CD8-positive, alpha-beta memory T cell (primary cell): ENCODE measurements around the gene LRCH3. TPM values are rescaled to one million over a fixed set of nuclear protein-coding genes. Genes with fewer than 3 reads are reported as not detected.
"Not testable (repeated sequence)": the region's sequence is repeated elsewhere in the genome, so short reads cannot be mapped to it uniquely, and the experiment has no call there.

Experiments used
- CTCF ChIA-PET: fragments of 350-600 bp; sonication (Branson Sonifier 250); formaldehyde crosslinking; loops from one replicate; lab custom pipeline; 2021; ENCODE audit warnings: antibody characterized with exemption; lab: Charles Lee
- POLR2A ChIA-PET: fragments of 350-600 bp; sonication (Branson Sonifier 250); formaldehyde crosslinking; loops from one replicate; lab custom pipeline; 2021; ENCODE audit warnings: antibody characterized with exemption; lab: Charles Lee
- DNase-seq, 5 donors: peaks; one replicate each; pipeline versions ENCODE4 v3.0.0 to v3.0.0-alpha.2; 2020 to 2022; ENCODE audit warnings: mixed read lengths in 1 of 5
- H3K27ac ChIP-seq: one replicate; pipeline ENCODE4 v1.7.0; 2013; ENCODE audit warnings: low read depth, mild to moderate bottlenecking, low read length, moderate library complexity
- H3K27me3 ChIP-seq: 2 replicates; pipeline ENCODE4 v1.7.0; 2013; ENCODE audit warnings: low read length, mild to moderate bottlenecking; ENCODE audit not compliant: insufficient read depth, poor library complexity, severe bottlenecking
- H3K36me3 ChIP-seq: 2 replicates; pipeline ENCODE4 v1.7.0; 2013; ENCODE audit warnings: mild to moderate bottlenecking, low read length, moderate library complexity; ENCODE audit not compliant: insufficient read depth
- H3K4me1 ChIP-seq: 2 replicates; pipeline ENCODE4 v1.7.0; 2013; ENCODE audit warnings: mild to moderate bottlenecking, low read length, moderate library complexity; ENCODE audit not compliant: insufficient read depth
- H3K4me3 ChIP-seq: 2 replicates; pipeline ENCODE4 v1.7.0; 2013; ENCODE audit warnings: mild to moderate bottlenecking, low read length
- H3K9me3 ChIP-seq: 2 replicates; pipeline ENCODE4 v1.7.0; 2013; ENCODE audit warnings: mild to moderate bottlenecking, low read length
- H3K27ac Mint-ChIP-seq, 8 donors: one replicate each; pipeline ENCODE4 v1.8.0; 2020 to 2021; ENCODE audit warnings: mixed read lengths in 8 of 8, mild to moderate bottlenecking in 6 of 8, inconsistent platforms in 3 of 8, moderate library complexity in 3 of 8
- H3K27me3 Mint-ChIP-seq, 2 donors: one replicate each; pipeline ENCODE4 v1.8.0; 2020 to 2021; ENCODE audit warnings: mixed read lengths in 2 of 2, mild to moderate bottlenecking in 1 of 2, moderate library complexity in 1 of 2
- H3K36me3 Mint-ChIP-seq, 3 donors: one replicate each; pipeline ENCODE4 v1.8.0; 2020 to 2021; ENCODE audit warnings: mixed read lengths in 3 of 3, inconsistent platforms in 1 of 3, mild to moderate bottlenecking in 1 of 3
- H3K4me1 Mint-ChIP-seq, 3 donors: one replicate each; pipeline ENCODE4 v1.8.0; 2020 to 2021; ENCODE audit warnings: mixed read lengths in 3 of 3, inconsistent platforms in 1 of 3, mild to moderate bottlenecking in 1 of 3
- H3K4me3 Mint-ChIP-seq, 7 donors: one replicate each; pipeline ENCODE4 v1.8.0; 2020 to 2021; ENCODE audit warnings: mixed read lengths in 7 of 7, mild to moderate bottlenecking in 6 of 7, moderate library complexity in 4 of 7, inconsistent platforms in 2 of 7
- H3K9me3 Mint-ChIP-seq, 5 donors: one replicate each; pipeline ENCODE4 v1.8.0; 2020 to 2022; ENCODE audit warnings: mixed read lengths in 5 of 5, mild to moderate bottlenecking in 3 of 5, moderate library complexity in 2 of 5, inconsistent platforms in 1 of 5
- polyA plus RNA-seq: library from polyadenylated mRNA; unstranded; fragments of 300-500 nt; fragmentation: Illumina TruSeq; gene quantifications from one replicate; pipeline ENCODE4 v1.2.3, GENCODE V29; 2021
- total RNA-seq, 2 experiments: library from RNA; stranded (reverse); gene quantifications; one replicate each; pipeline ENCODE4 v1.2.3, GENCODE V29; 2021

Gene LRCH3
- total and polyA plus RNA-seq, 3 experiments from 2014 or later: 26.5 to 56.3 (median 51.2) TPM

DNA sequence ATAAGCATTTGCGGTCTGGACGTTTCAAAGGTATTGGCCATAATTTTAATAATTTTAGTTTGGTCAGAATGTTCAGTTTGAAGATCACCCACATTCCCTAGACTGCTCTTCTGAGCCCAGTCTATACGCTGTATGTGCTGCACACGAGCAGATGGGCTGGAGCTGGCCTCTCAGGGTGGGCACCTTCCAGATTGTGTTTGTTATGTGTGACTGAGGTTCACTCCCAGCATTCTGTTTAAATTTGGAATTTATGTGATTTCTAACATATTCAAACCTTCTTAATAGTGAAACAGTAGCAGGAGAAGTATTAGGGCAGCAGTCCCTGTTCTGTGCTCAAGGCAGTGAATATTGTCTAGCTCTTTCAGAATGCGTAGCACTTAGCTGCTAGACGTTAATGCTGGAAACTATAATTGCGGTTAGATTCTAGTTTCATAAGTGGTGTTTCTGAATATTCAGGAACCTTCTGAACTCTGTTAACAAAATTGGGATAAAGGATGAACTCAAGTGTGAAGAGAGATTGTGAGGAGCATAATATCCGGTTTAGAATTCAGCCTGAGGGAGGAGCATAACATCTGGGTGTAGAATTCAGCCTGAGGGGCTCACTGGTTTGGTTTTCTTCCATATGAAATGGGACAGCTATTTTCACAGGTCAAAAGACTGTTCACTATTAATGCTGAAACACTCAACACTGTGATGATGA lies 90.4 kb downstream of the LRCH3 start:
- H3K4me1 Mint-ChIP-seq: peaks cover 6 to 13% (median 7%) of the 10 kb centered on the region in 3 donors
- POLR2A ChIA-PET: no interaction called here

DNA sequence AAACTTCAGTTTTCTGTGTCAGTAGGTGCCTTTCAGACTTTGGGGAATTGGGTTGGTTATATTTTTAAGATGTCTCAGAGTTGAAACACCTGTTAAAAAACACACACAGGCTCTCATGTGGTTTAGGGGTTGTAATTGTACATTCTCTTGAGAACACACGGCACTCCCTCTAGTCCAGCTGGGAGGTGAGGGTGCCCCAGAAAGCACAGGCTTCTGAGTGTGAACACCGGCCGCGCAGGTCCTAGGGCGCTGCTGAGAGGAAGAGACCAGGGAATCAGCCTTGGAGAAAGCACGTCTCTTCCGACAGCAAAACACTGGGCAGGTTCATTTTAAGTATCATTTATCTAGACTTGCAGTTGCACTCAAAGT lies 90.9 kb downstream of the LRCH3 start:
- H3K27me3 ChIP-seq: no peaks in the 10 kb centered on the region
- peaks cover 17% of the 10 kb centered on the region for H3K36me3 ChIP-seq
- no peak for DNase-seq
- no peak overlapping the region for H3K4me3 ChIP-seq
- no peak overlapping the region for H3K27ac ChIP-seq
- no peaks in the 10 kb centered on the region for H3K27me3 Mint-ChIP-seq
- H3K4me3 Mint-ChIP-seq: no peak overlapping the region
- ChIA-PET CTCF (no interaction called here), POLR2A (no interaction called here)
- peaks cover 0 to 70% (median 22%) of the 10 kb centered on the region in 3 donors for H3K36me3 Mint-ChIP-seq
- H3K9me3 ChIP-seq: no peaks in the 10 kb centered on the region
- H3K9me3 Mint-ChIP-seq: no peaks in the 10 kb centered on the region
- H3K27ac Mint-ChIP-seq: peak overlapping the region in 2 of 8 donors; percentile 18 to 36
- H3K4me1 ChIP-seq: no peaks in the 10 kb centered on the region
- peaks cover 6 to 13% (median 7%) of the 10 kb centered on the region in 3 donors for H3K4me1 Mint-ChIP-seq

More for the DNA sequence above, 90.4 kb downstream of the LRCH3 start:
- Histone ChIP-seq H3K27ac (no peak overlapping the region), H3K4me3 (no peak overlapping the region), H3K9me3 (no peaks in the 10 kb centered on the region), H3K4me1 (no peaks in the 10 kb centered on the region), H3K36me3 (peaks cover 17% of the 10 kb centered on the region), H3K27me3 (no peaks in the 10 kb centered on the region)
- Mint-ChIP-seq H3K4me3 (no peak overlapping the region), H3K27me3 (no peaks in the 10 kb centered on the region), H3K9me3 (no peaks in the 10 kb centered on the region), H3K27ac (peak overlapping the region in 4 of 8 donors; percentile 18 to 51 (median 43)), H3K36me3 (peaks cover 0 to 73% (median 22%) of the 10 kb centered on the region in 3 donors)
- DNase-seq: no peak
- CTCF ChIA-PET: no interaction called here

DNA sequence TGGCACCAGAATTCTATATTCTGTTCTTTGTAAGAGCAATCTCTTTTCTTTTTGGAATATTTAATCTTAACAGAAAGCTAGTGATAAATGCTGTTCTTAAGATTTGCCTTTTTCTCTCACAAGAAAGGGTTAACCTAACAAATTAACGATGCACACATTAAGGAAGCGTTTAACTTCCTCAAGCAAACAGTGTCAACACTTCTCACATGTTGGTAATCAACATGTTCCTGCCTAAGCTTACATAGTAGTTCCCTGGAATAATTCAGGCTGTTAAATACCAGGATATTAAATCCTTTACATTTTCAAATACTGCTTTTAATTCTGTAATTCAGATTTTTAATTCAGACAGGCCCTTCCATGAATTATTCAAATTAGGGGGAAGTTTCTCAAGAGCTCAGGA lies 91.5 kb downstream of the LRCH3 start:
- Mint-ChIP-seq H3K9me3 (no peaks in the 10 kb centered on the region), H3K4me3 (no peak overlapping the region), H3K4me1 (peaks cover 6 to 13% (median 7%) of the 10 kb centered on the region in 3 donors), H3K36me3 (peaks cover 0 to 67% (median 22%) of the 10 kb centered on the region in 3 donors), H3K27me3 (no peaks in the 10 kb centered on the region), H3K27ac (no peak overlapping the region)
- CTCF ChIA-PET: no interaction called here
- Histone ChIP-seq H3K27me3 (no peaks in the 10 kb centered on the region), H3K36me3 (peaks cover 17% of the 10 kb centered on the region), H3K4me3 (no peak overlapping the region), H3K4me1 (no peaks in the 10 kb centered on the region), H3K27ac (no peak overlapping the region), H3K9me3 (no peaks in the 10 kb centered on the region)
- no peak for DNase-seq
- POLR2A ChIA-PET: no interaction called here

DNA sequence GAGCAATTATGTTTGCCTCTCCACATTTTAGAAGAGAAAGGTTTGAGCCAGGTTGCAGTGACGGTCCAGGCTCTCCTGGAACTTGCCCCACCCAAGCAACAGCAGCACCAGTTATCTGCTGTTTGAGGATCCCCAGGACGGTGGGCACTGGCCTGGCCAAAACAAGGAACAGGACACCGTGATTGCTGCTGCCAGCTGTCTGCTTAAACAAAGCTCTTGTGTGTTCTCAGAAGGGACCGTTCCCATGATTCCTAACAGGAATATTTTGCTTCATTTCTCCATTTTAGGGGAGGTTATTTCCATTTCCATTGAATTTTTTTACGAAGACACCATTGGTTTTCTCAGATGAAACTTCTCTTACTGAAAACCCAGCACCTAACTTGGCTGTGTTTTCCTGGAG lies 92.5 kb downstream of the LRCH3 start:
- H3K4me1 ChIP-seq: no peaks in the 10 kb centered on the region
- POLR2A ChIA-PET: no interaction called here
- no peaks in the 10 kb centered on the region for H3K9me3 ChIP-seq
- H3K27me3 Mint-ChIP-seq: no peaks in the 10 kb centered on the region
- H3K27ac ChIP-seq: no peak overlapping the region
- no peak overlapping the region for H3K4me3 Mint-ChIP-seq
- no peaks in the 10 kb centered on the region for H3K27me3 ChIP-seq
- peaks cover 4 to 7% (median 6%) of the 10 kb centered on the region in 3 donors for H3K4me1 Mint-ChIP-seq
- H3K4me3 ChIP-seq: no peak overlapping the region
- DNase-seq: no peak
- H3K27ac Mint-ChIP-seq: peak overlapping the region in 2 of 8 donors; percentile 0 to 63
- peaks cover 9% of the 10 kb centered on the region for H3K36me3 ChIP-seq
- CTCF ChIA-PET: no interaction called here
- peaks cover 0 to 61% (median 20%) of the 10 kb centered on the region in 3 donors for H3K36me3 Mint-ChIP-seq
- H3K9me3 Mint-ChIP-seq: no peaks in the 10 kb centered on the region

DNA sequence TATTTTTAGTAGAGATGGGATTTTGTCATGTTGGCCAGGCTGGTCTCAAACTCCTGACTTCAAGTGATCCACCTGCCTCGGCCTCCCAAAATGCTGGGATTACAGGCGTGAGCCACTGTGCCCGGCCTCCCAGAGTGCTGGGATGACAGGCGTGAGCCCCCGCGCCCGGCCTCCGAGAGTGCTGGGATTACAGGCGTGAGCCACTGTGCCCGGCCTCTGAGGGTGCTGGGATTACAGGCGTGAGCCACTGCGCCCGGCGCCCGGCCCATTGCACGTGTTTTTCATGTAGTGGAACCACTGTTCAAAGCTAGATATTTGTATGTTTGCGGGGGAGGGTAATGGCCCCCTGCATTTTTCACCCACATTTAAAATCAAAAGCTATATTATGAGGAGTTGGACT lies 93.3 kb downstream of the LRCH3 start:
- H3K27ac Mint-ChIP-seq, DNase-seq, H3K36me3 ChIP-seq, H3K27me3 Mint-ChIP-seq, H3K9me3 ChIP-seq, H3K27me3 ChIP-seq, H3K9me3 Mint-ChIP-seq, H3K4me3 Mint-ChIP-seq, CTCF ChIA-PET, H3K4me1 Mint-ChIP-seq, H3K4me3 ChIP-seq, POLR2A ChIA-PET, H3K4me1 ChIP-seq, H3K27ac ChIP-seq: not testable (repeated sequence)
- H3K36me3 Mint-ChIP-seq: peaks cover 0 to 61% (median 22%) of the 10 kb centered on the region in 3 donors

DNA sequence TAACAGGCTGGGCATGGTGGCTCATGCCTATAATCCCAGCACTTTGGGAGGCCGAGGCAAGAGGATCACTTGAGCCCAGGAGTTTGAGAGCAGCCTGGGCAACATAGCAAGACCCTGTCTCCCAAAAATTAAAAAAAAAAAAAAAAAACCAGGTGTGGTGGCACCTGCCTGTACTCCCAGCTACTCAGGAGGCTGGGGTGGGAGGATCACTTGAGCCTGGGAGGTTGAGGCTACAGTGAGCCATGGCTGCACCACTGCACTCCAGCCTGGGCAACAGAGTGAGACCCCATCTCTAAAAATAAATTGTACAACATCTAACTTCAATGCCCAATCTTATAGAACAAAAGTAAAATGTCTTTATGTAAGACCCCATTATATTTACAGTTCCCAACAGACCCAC lies 95.0 kb downstream of the LRCH3 start:
- H3K27ac Mint-ChIP-seq, H3K4me3 Mint-ChIP-seq, H3K9me3 ChIP-seq, H3K4me1 Mint-ChIP-seq, H3K4me1 ChIP-seq, H3K27me3 Mint-ChIP-seq, H3K36me3 ChIP-seq, H3K27me3 ChIP-seq, H3K9me3 Mint-ChIP-seq, CTCF ChIA-PET, H3K27ac ChIP-seq, DNase-seq, H3K4me3 ChIP-seq: not testable (repeated sequence)
- peaks cover 0 to 58% (median 16%) of the 10 kb centered on the region in 3 donors for H3K36me3 Mint-ChIP-seq
- POLR2A ChIA-PET: interaction anchor here (0.7 kb wide), 1 partner anchor 86 kb away, joined by 11 read pairs; no protein-coding TSS in a partner anchor

DNA sequence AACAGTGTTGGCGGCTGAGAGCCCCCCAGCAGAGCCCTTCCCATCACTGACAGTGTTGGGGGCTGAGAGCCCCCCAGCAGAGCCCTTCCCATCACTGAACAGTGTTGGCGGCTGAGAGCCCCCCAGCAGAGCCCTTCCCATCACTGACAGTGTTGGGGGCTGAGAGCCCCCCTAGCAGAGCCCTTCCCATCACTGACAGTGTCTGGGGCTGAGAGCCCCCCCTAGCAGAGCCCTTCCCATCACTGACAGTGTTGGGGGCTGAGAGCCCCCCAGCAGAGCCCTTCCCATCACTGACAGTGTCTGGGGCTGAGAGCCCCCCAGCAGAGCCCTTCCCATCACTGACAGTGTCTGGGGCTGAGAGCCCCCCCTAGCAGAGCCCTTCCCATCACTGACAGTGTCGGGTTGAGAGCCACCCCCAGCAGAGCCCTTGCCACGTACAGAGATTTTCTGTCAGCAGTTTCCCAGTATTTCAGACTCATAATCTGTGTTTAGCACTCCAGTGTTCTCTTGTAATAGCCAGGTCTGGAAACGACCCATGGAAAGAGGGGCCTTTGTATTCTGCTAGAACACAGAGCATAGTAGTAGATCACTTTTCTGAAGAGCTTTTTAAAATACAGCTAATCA lies 96.5 kb downstream of the LRCH3 start:
- CTCF ChIA-PET: interaction anchor here (1.3 kb wide), 1 partner anchor 18 kb away, joined by 4 read pairs; no protein-coding TSS in a partner anchor
- H3K27me3 Mint-ChIP-seq, POLR2A ChIA-PET, H3K9me3 ChIP-seq, H3K36me3 ChIP-seq, H3K9me3 Mint-ChIP-seq, H3K27ac Mint-ChIP-seq, H3K4me1 ChIP-seq, H3K27me3 ChIP-seq, DNase-seq, H3K4me1 Mint-ChIP-seq, H3K4me3 ChIP-seq, H3K4me3 Mint-ChIP-seq, H3K27ac ChIP-seq: not testable (repeated sequence)
- H3K36me3 Mint-ChIP-seq: peaks cover 0 to 51% (median 13%) of the 10 kb centered on the region in 3 donors

DNA sequence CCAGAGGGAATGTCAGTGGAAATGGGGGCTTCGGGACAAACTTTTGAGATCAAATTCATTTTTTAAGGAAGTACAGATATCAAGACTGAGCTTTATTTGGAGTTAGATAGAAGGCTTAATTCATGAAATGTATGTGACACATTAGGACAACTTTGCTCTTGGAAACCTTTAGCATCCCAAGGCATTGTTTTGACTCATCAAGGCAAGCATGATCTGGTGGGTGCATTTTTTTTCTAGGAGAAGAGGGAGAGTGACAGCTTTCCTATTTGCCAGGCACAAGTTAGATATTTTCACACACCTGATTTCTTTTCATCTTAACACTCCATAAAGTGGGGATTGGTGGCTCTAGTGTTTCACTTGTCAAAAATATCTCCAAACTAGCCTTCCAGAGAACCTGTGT lies 97.5 kb downstream of the LRCH3 start:
- no peak overlapping the region for H3K27ac ChIP-seq
- Mint-ChIP-seq H3K27me3 (no peaks in the 10 kb centered on the region), H3K4me3 (no peak overlapping the region)

More for the DNA sequence above, 97.5 kb downstream of the LRCH3 start:
- Histone ChIP-seq H3K4me1 (no peaks in the 10 kb centered on the region), H3K27me3 (no peaks in the 10 kb centered on the region), H3K4me3 (no peak overlapping the region), H3K36me3 (peaks cover 5% of the 10 kb centered on the region), H3K9me3 (no peaks in the 10 kb centered on the region)
- DNase-seq: no peak
- peaks cover 0 to 43% (median 12%) of the 10 kb centered on the region in 3 donors for H3K36me3 Mint-ChIP-seq
- no peaks in the 10 kb centered on the region for H3K4me1 Mint-ChIP-seq
- no peaks in the 10 kb centered on the region for H3K9me3 Mint-ChIP-seq
- CTCF ChIA-PET: interaction anchor here (1.3 kb wide), 1 partner anchor 17 kb away, joined by 4 read pairs; no protein-coding TSS in a partner anchor
- peak overlapping the region in 1 of 8 donors; percentile 44 for H3K27ac Mint-ChIP-seq
- POLR2A ChIA-PET: interaction anchor here (0.6 kb wide), 1 partner anchor 49 kb away, joined by 3 read pairs; no protein-coding TSS in a partner anchor
